ENCODE data around the gene SPATS2L. TPM values are rescaled to one million over a fixed set of nuclear protein-coding genes. Genes with fewer than 3 reads are reported as not detected.

Gene SPATS2L
- total and polyA plus RNA-seq, 2 experiments from 2014 or later, result 118 to 154 TPM

DNA sequence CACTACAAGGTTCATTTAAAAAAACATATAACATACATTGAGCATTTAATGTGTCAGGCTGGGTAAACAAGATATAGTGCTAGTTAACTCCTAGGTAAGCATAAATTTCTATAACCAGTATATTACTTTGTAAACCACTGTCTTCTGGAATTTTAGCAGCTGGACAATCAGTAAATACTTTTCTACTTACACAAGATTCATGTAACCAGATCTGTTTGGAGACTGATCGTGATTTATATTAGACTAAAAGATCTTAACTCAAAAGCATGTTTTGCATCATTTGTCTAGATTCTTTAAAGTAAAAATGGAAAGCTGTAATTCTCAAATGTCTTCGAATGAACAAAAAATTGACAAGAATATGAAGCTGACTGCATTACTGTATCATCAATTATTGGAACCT, 218.6 kb downstream of the SPATS2L start:
- Histone ChIP-seq H4K20me1 (replicated peaks; ENCODE audit: insufficient read depth) (peaks cover 8% of the 10 kb centered on the region; the same call in 1 of the 2 replicates), H3K9me2 (ENCODE audit: insufficient read depth) (no peaks in the 10 kb centered on the region), H2AFZ (no peak overlapping the region), H3K27me3 (ENCODE audit: insufficient read depth) (no peaks in the 10 kb centered on the region), H3F3A (replicated peaks; ENCODE audit: low read depth) (0 out of 2 replicates have a peak, but pooled peaks cover 2% of the 10 kb centered on the region), H3K4me3 (peak overlapping the region; percentile 94; the same call in 1 of the 2 replicates), H3K4me2 (peak overlapping the region; percentile 91), H3K36me3 (ENCODE audit: insufficient read depth) (no peaks in the 10 kb centered on the region), H3K4me1 (ENCODE audit: insufficient read depth) (peaks cover 12% of the 10 kb centered on the region), H3K79me2 (replicated peaks; ENCODE audit: insufficient read depth) (peaks cover 37% of the 10 kb centered on the region), H3K27ac (ENCODE audit: low read depth) (no peak overlapping the region)
- H3K4me1 Mint-ChIP-seq, result peaks cover 7% of the 10 kb centered on the region; the same call in 1 of the 3 replicates
- ATAC-seq (no peak), DNase-seq (ENCODE audit: low spot score) (no peak)
- H3K27ac Mint-ChIP-seq, result no peak overlapping the region
- H3K27me3 Mint-ChIP-seq (ENCODE audit: insufficient read depth, low read depth, poor library complexity), result no peaks in the 10 kb centered on the region
- H3K9me3 Mint-ChIP-seq, result no peaks in the 10 kb centered on the region
- no peak for TF ChIP-seq ETS1 (IDR thresholded peaks at IDR 0.05)
- no peak overlapping the region for H3K4me3 Mint-ChIP-seq
- no peaks in the 10 kb centered on the region for H3K36me3 Mint-ChIP-seq (ENCODE audit: low read depth)

DNA sequence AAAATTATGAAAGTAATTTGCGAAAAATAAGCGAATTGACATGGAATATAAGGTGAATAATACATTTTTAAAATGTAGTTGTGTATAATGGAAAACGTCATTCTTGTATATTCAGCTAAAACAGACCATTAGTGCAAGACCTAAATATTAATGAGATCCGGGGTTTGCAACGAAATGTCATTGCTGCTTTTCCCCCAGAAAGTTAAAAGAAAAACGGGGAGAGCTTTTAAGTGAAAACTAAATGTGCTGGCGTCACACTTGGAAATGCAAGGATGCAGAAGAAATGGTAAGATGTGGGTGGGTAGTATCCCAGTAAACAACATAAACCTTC, 219.0 kb downstream of the SPATS2L start:
- Histone ChIP-seq H3K9me2 (ENCODE audit: insufficient read depth) (no peaks in the 10 kb centered on the region), H3K4me2 (peak overlapping the region; percentile 91)
- no peaks in the 10 kb centered on the region for H3K36me3 Mint-ChIP-seq (ENCODE audit: low read depth)
- TF ChIP-seq, protein P1, sequence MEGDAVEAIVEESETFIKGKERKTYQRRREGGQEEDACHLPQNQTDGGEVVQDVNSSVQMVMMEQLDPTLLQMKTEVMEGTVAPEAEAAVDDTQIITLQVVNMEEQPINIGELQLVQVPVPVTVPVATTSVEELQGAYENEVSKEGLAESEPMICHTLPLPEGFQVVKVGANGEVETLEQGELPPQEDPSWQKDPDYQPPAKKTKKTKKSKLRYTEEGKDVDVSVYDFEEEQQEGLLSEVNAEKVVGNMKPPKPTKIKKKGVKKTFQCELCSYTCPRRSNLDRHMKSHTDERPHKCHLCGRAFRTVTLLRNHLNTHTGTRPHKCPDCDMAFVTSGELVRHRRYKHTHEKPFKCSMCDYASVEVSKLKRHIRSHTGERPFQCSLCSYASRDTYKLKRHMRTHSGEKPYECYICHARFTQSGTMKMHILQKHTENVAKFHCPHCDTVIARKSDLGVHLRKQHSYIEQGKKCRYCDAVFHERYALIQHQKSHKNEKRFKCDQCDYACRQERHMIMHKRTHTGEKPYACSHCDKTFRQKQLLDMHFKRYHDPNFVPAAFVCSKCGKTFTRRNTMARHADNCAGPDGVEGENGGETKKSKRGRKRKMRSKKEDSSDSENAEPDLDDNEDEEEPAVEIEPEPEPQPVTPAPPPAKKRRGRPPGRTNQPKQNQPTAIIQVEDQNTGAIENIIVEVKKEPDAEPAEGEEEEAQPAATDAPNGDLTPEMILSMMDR (conservative IDR thresholded peaks at IDR 0.05; ENCODE audit: low read depth in 2 of 2), result no peak
- TF ChIP-seq JUNB (IDR thresholded peaks at IDR 0.05; ENCODE audit: unreplicated experiment), result no peak
- TF ChIP-seq ETS1 (IDR thresholded peaks at IDR 0.05), result no peak
- TF ChIP-seq ZNF114 (CRISPR knock-in tag; IDR thresholded peaks at IDR 0.05), result no peak
- no peak for TF ChIP-seq EZH2phosphoT487 (IDR thresholded peaks at IDR 0.05; ENCODE audit: unreplicated experiment)
- TF ChIP-seq STAT1 (IDR thresholded peaks at IDR 0.05; ENCODE audit: unreplicated experiment), result no peak
- no peak for TF ChIP-seq ZNF331 (CRISPR knock-in tag; IDR thresholded peaks at IDR 0.05; ENCODE audit: low read depth)
- TF ChIP-seq CREB1 (CRISPR knock-in tag; IDR thresholded peaks at IDR 0.05; ENCODE audit: low read depth), result no peak
- TF ChIP-seq, protein P2, sequence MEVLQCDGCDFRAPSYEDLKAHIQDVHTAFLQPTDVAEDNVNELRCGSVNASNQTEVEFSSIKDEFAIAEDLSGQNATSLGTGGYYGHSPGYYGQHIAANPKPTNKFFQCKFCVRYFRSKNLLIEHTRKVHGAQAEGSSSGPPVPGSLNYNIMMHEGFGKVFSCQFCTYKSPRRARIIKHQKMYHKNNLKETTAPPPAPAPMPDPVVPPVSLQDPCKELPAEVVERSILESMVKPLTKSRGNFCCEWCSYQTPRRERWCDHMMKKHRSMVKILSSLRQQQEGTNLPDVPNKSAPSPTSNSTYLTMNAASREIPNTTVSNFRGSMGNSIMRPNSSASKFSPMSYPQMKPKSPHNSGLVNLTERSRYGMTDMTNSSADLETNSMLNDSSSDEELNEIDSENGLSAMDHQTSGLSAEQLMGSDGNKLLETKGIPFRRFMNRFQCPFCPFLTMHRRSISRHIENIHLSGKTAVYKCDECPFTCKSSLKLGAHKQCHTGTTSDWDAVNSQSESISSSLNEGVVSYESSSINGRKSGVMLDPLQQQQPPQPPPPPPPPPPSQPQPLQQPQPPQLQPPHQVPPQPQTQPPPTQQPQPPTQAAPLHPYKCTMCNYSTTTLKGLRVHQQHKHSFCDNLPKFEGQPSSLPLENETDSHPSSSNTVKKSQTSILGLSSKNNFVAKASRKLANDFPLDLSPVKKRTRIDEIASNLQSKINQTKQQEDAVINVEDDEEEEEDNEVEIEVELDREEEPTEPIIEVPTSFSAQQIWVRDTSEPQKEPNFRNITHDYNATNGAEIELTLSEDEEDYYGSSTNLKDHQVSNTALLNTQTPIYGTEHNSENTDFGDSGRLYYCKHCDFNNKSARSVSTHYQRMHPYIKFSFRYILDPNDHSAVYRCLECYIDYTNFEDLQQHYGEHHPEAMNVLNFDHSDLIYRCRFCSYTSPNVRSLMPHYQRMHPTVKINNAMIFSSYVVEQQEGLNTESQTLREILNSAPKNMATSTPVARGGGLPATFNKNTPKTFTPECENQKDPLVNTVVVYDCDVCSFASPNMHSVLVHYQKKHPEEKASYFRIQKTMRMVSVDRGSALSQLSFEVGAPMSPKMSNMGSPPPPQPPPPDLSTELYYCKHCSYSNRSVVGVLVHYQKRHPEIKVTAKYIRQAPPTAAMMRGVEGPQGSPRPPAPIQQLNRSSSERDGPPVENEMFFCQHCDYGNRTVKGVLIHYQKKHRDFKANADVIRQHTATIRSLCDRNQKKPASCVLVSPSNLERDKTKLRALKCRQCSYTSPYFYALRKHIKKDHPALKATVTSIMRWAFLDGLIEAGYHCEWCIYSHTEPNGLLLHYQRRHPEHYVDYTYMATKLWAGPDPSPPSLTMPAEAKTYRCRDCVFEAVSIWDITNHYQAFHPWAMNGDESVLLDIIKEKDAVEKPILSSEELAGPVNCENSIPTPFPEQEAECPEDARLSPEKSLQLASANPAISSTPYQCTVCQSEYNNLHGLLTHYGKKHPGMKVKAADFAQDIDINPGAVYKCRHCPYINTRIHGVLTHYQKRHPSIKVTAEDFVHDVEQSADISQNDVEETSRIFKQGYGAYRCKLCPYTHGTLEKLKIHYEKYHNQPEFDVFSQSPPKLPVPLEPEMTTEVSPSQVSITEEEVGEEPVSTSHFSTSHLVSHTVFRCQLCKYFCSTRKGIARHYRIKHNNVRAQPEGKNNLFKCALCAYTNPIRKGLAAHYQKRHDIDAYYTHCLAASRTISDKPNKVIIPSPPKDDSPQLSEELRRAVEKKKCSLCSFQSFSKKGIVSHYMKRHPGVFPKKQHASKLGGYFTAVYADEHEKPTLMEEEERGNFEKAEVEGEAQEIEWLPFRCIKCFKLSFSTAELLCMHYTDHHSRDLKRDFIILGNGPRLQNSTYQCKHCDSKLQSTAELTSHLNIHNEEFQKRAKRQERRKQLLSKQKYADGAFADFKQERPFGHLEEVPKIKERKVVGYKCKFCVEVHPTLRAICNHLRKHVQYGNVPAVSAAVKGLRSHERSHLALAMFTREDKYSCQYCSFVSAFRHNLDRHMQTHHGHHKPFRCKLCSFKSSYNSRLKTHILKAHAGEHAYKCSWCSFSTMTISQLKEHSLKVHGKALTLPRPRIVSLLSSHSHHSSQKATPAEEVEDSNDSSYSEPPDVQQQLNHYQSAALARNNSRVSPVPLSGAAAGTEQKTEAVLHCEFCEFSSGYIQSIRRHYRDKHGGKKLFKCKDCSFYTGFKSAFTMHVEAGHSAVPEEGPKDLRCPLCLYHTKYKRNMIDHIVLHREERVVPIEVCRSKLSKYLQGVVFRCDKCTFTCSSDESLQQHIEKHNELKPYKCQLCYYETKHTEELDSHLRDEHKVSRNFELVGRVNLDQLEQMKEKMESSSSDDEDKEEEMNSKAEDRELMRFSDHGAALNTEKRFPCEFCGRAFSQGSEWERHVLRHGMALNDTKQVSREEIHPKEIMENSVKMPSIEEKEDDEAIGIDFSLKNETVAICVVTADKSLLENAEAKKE (CRISPR knock-in tag; IDR thresholded peaks at IDR 0.05), result no peak
- TF ChIP-seq EZH2 (IDR thresholded peaks at IDR 0.05; ENCODE audit: low read depth, unreplicated experiment), result no peak
- no peak for TF ChIP-seq NANOG (IDR thresholded peaks at IDR 0.05; ENCODE audit: borderline replicate concordance)
- TF ChIP-seq POLR2AphosphoS5 (IDR thresholded peaks at IDR 0.05; ENCODE audit: low read depth), result no peak

More for the DNA sequence above, 219.0 kb downstream of the SPATS2L start:
- H3K27me3 ChIP-seq (ENCODE audit: insufficient read depth), result no peaks in the 10 kb centered on the region
- H4K20me1 ChIP-seq (replicated peaks; ENCODE audit: insufficient read depth), result peaks cover 9% of the 10 kb centered on the region; the same call in 1 of the 2 replicates
- no peak for DNase-seq (ENCODE audit: low spot score)
- peak overlapping the region; percentile 94 for H3K4me3 ChIP-seq
- H3K27me3 Mint-ChIP-seq (ENCODE audit: insufficient read depth, low read depth, poor library complexity), result no peaks in the 10 kb centered on the region
- peak overlapping the region; percentile 90 for H3K4me3 Mint-ChIP-seq
- peaks cover 7% of the 10 kb centered on the region; the same call in 1 of the 3 replicates for H3K4me1 Mint-ChIP-seq
- peaks cover 42% of the 10 kb centered on the region for H3K79me2 ChIP-seq (replicated peaks; ENCODE audit: insufficient read depth)
- H3K27ac ChIP-seq (ENCODE audit: low read depth), result no peak overlapping the region
- H2AFZ ChIP-seq, result peak overlapping the region; percentile 91
- H3F3A ChIP-seq (replicated peaks; ENCODE audit: low read depth), result 0 out of 2 replicates have a peak, but pooled peaks cover 2% of the 10 kb centered on the region
- H3K9me3 Mint-ChIP-seq, result no peaks in the 10 kb centered on the region
- H3K36me3 ChIP-seq (ENCODE audit: insufficient read depth), result no peaks in the 10 kb centered on the region
- peaks cover 12% of the 10 kb centered on the region for H3K4me1 ChIP-seq (ENCODE audit: insufficient read depth)
- no peak for ATAC-seq
- H3K27ac Mint-ChIP-seq, result no peak overlapping the region

Measured in GM23338 (cell line).